SH-SY5Y (cell line): Measurements from ENCODE around the gene TRMT2A.

Source experiments
- GATA2 ChIP-seq: IDR thresholded peaks from 2 replicates; pipeline ENCODE4 v1.6.1; 2011; ENCODE audit warnings: mild to moderate bottlenecking, low read depth, low read length
- GATA3 ChIP-seq: IDR thresholded peaks from 2 replicates; pipeline ENCODE4 v1.6.1; 2011; ENCODE audit warnings: low read depth, mild to moderate bottlenecking, low read length, moderate library complexity

DNA sequence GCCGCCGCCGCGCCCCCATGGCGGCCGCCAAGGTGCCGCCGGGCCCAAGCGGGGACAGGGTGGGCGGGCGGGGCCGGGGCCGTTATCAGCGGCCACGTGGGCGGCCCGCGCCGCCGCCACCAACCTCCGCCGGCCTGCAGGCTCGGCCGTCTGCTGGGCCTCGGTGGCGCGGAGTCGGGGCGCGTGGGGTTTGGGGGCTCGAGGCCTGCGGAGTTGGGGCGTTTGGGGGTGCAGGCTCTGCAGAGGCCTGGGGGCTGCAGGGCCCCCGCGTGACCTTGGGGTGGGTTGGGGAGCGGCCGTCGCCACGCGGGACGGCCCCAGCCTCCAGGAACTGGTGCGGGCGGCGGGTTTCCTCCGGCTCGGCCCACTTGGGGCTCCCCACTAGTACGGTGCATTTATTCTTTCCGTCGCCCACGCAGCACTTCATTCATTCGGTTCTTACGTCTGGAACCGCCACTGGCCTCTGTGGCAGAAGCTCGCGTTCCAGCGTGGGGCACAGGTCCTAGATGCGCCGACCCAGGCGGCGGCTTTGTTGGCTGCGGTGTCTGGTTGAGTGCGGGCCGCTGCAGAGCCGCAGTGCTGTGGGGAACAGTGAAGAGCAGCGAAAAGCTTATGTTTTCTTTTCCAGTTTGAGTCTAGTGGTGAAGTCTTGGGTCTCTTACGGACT lies 740 bp upstream of the TRMT2A start:
- no peak for TF ChIP-seq GATA3
- TF ChIP-seq GATA2: no peak
